ENCODE results near the gene ALS2. TPM values are rescaled to one million over a fixed set of nuclear protein-coding genes. Genes with fewer than 3 reads are reported as not detected.

ALS2 gene
- total and polyA plus RNA-seq, 12 donors: 3.1 to 24.3 (median 15.3) TPM

DNA sequence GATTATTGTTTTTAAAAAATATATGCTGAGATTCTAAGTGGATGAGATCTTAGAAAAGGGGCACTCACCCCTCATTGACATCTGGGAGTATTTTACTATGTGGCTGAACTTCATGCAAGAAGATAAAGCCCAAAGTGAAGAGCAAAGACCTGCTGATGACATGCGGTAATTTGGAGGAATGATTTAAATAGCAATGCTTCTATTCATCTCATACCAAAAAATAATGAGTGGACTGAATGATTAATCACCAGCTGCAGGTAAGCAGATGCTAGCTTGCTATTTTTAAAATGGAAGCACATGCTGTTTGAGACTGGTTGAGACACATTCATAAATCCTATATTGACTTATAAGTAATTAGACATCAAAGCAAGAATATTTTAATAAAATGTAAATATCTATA is 12.9 kb upstream of the ALS2 start:
- intact Hi-C loops (cut with DNase I): no loop called here
- no peaks in the 10 kb centered on the region for H3K27me3 ChIP-seq
- DNase-seq: no peak
- no peaks in the 10 kb centered on the region for H3K36me3 ChIP-seq (replicated peaks in 1 of 2)
- H3K4me3 ChIP-seq: no peak overlapping the region
- no peaks in the 10 kb centered on the region for H3K9me3 ChIP-seq (replicated peaks in 1 of 3)
- H3K27ac ChIP-seq: no peak overlapping the region
- no peaks in the 10 kb centered on the region for H3K4me1 ChIP-seq (replicated peaks in 1 of 2)
- WGBS, 4 donors: 72 to 90% (median 86%) methylated on average over 1 of the region's 1 CpG
- no peak for TF ChIP-seq POLR2A (IDR thresholded peaks at IDR 0.05)
- TF ChIP-seq, protein P1, sequence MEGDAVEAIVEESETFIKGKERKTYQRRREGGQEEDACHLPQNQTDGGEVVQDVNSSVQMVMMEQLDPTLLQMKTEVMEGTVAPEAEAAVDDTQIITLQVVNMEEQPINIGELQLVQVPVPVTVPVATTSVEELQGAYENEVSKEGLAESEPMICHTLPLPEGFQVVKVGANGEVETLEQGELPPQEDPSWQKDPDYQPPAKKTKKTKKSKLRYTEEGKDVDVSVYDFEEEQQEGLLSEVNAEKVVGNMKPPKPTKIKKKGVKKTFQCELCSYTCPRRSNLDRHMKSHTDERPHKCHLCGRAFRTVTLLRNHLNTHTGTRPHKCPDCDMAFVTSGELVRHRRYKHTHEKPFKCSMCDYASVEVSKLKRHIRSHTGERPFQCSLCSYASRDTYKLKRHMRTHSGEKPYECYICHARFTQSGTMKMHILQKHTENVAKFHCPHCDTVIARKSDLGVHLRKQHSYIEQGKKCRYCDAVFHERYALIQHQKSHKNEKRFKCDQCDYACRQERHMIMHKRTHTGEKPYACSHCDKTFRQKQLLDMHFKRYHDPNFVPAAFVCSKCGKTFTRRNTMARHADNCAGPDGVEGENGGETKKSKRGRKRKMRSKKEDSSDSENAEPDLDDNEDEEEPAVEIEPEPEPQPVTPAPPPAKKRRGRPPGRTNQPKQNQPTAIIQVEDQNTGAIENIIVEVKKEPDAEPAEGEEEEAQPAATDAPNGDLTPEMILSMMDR (IDR thresholded peaks at IDR 0.05): no peak

DNA sequence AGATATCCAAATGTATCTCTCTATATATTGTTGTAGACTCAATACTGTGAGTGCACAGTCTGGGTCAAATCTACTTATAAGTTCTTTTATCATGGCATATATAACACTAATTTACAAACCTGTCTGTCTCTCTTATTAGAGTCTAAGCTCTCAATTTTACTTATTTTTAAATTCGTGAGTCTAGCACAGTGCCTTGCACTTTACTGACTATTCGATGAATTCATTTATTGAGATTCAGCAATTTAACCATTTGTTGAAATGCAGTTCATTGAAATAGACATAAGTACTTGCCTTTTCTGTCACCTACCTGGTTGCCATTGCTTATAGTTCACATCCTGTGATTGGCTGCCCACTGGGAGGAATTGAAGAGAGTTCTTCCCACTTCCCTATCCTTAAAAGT is 10.3 kb upstream of the ALS2 start:
- intact Hi-C loops (cut with DNase I): no loop called here
- Histone ChIP-seq H3K4me3 (no peak overlapping the region), H3K27me3 (no peaks in the 10 kb centered on the region), H3K36me3 (replicated peaks in 1 of 2) (no peaks in the 10 kb centered on the region), H3K4me1 (replicated peaks in 1 of 2) (no peaks in the 10 kb centered on the region), H3K9me3 (replicated peaks in 1 of 3) (no peaks in the 10 kb centered on the region), H3K27ac (no peak overlapping the region)
- DNase-seq: no peak
- 58 to 72% (median 67%) methylated on average over 2 of the region's 2 CpGs for WGBS, 4 donors
- TF ChIP-seq, protein P1 (IDR thresholded peaks at IDR 0.05): no peak
- TF ChIP-seq POLR2A (IDR thresholded peaks at IDR 0.05): no peak

DNA sequence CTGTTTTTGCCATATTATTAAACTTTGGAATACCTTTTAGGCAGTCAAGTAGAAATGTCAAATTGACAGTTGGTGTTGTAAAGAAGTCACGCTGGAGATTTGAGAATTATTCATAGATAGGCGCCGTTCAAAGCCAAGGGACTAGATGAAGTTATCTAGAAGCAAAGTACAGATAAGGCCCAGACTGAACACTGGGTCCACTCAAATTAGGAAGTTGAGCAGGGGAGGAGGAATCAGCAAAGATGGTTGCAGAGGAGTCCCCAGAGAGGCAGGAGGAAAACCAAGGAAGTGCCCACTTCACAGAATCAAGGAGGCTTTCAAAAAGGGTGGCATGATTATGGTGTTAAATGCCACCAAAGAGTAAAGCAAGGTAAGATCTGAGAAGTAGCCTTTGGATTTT is 9.6 kb upstream of the ALS2 start:
- H3K36me3 ChIP-seq (replicated peaks in 1 of 2): no peaks in the 10 kb centered on the region

DNA sequence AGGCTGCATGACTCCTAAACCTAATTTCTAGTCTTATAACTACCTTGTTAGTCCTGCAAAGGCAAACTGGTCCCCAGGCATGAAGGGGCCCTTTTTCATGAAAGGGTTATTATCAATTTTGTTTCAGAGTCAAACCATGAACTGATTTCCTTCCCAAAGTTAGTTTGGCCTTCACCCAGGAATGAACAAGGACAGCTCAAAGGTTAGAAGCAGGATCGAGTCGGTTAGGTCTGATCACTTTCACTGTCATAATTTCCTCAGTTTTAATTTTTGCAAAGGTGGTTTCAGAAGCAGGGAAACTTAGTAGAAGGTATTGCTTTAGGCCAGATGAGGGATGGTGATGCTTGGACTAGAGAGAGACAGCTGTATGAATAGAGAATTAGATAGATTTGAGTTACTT is 8.7 kb upstream of the ALS2 start:
- H3K27me3 ChIP-seq: no peaks in the 10 kb centered on the region
- intact Hi-C loops (cut with DNase I): no loop called here
- WGBS, 4 donors: 22 to 41% (median 34%) methylated on average over 2 of the region's 2 CpGs
- no peak overlapping the region for H3K27ac ChIP-seq
- no peak for TF ChIP-seq POLR2A (IDR thresholded peaks at IDR 0.05)
- TF ChIP-seq, protein P1 (IDR thresholded peaks at IDR 0.05): no peak
- H3K4me3 ChIP-seq: no peak overlapping the region
- no peaks in the 10 kb centered on the region for H3K4me1 ChIP-seq (replicated peaks in 1 of 2)
- H3K36me3 ChIP-seq (replicated peaks in 1 of 2): no peaks in the 10 kb centered on the region
- H3K9me3 ChIP-seq (replicated peaks in 1 of 3): no peaks in the 10 kb centered on the region
- no peak for DNase-seq

More for the DNA sequence above, 9.6 kb upstream of the ALS2 start:
- WGBS, 4 donors: 88 to 91% (median 90%) methylated on average over 3 of the region's 3 CpGs
- H3K27ac ChIP-seq: no peak overlapping the region
- H3K4me1 ChIP-seq (replicated peaks in 1 of 2): no peaks in the 10 kb centered on the region
- no peaks in the 10 kb centered on the region for H3K27me3 ChIP-seq
- intact Hi-C loops (cut with DNase I): no loop called here
- no peak for DNase-seq
- TF ChIP-seq, protein P1 (IDR thresholded peaks at IDR 0.05): no peak
- TF ChIP-seq POLR2A (IDR thresholded peaks at IDR 0.05): no peak
- H3K9me3 ChIP-seq (replicated peaks in 1 of 3): no peaks in the 10 kb centered on the region
- H3K4me3 ChIP-seq: no peak overlapping the region
